ENCODE measurements around the gene HOOK1.
A peak's percentile ranks its signal among the peaks of the same experiment; 100 is the strongest.

HOOK1 gene

DNA sequence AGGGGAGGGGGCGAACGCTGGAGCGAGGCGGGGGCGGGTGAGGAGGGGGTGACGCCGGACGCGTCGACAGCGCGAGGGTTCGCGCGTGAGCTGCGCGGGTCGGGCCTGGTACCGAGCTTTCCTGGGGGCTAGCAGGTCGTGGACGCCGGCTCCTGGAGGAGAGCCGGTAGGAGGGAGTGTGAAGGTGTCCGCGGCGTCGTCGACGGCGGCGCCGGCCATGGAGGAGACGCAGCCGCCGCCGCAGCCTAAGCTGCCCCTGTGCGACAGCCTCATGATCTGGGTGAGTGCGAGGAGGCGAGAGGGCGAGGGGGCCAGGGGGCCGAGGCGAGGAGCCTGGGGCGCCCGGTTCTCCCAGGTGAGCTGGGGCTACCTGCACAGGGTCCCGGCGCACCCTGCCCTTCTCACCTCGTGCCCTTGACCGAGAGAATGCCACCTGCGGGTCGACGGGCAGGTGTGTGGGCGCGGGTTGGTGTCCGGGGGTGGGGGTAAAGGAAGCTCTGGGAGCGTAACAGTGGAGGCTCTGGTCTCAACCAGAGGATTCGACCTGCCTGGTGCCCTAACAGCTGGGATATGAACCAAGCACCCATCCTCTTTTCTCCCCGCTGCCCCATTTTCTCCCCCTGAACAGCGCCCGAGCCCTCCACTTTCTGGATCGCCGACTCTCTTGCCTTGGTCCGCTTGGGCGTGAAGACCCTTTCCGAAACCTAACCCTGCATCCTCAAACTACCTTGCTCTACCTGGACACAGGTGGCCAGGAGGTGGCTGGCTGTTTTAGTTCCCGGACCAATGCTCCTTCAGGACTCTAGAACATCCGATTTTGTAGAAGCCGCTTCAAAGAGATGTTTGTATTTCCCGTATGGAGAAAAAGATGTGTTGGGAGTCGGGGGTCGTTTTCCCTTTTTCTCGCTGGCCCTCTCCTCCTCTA lies at the start of gene HOOK1:
Gene HOOK1, plus strand, starts transcription at position 49 of the 925 bp plus-strand sequence. Its CDS starts 169 bp downstream, at position 218.
- DNase-seq (ENCODE audit: low spot score): no peak

DNA sequence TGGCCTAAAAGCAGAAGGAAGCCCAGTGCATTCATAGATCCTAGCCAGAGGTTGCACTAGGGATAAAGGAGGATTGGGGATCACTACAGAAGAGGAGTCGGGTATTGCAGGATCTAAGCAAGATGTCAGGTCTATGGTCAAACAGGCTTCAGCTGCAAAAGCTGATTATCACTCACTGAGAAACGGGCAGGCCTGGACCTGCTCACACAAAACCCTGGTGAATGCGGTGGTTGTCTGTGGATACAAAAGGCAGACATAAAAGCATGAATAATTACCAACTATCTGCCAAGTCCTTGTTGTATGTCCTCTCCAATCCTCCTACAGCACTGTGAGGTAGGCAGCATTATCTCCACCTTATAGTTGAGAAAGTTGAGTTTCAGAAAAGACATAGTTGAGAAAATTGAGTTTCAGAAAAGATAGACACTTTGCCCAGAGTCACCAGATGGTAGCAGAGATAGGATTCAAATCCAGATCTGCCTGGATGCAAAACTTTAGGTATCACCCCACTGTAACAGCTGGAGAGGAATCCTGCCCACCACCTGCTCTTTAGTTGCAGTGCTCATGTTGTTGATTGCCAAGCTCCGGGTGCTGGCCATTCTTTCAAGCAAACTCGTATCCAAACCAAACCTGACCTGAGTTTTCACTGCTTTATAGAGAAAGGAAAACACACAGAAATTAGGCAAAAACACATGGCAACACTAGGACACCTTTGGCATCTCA lies 49.6 kb upstream of the HOOK1 start:
- DNase-seq (ENCODE audit: low spot score): no peak

DNA sequence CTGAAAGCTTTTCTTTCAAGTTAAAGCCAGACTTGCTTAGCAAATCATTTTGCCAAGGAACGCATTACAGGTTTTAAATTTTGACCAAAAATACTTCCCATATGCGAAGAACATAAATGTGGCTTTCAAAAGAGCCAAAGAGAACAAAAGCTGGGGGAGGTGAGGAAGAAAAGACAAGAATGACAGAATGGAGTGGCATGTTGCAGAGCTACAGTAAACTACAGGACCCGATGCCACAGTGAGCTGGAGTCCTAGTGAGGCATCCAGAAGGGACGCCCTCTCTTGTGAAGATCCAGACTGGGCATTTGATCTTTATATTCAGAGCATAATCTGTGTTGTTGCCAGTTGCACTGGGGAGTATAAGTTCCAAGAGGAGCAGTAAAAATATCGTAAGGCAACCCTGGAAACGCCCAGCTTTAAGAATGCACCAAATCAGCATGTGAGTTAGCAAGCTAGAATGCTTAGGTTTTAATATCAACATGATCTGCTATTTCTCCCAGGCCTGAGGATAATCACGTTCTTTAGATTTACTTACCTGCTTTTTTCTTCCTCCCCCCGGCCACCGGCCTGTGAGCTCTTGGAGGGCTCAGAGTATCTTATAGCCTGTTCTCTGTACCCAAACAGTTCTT lies 48.4 kb upstream of the HOOK1 start:
- no peak for DNase-seq (ENCODE audit: low spot score)

DNA sequence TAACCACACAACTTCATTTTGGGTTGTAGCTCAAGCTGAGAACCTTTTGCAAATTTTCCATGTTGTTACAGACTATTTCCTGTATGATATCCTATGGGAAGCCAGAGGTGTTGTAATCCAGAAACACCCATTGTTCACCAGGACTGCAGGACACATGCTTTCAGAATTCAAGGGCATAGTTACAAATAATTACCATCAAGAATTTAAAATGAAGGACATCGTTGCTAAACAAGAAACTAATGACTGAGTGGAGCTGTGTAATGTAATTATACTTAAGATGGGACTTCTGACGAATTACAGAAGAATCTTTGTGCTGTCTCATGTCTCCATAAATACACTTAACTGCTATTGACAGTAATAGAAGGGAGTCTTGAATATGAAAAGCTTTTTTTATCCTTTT lies 47.6 kb upstream of the HOOK1 start:
- no peak for DNase-seq (ENCODE audit: low spot score)

DNA sequence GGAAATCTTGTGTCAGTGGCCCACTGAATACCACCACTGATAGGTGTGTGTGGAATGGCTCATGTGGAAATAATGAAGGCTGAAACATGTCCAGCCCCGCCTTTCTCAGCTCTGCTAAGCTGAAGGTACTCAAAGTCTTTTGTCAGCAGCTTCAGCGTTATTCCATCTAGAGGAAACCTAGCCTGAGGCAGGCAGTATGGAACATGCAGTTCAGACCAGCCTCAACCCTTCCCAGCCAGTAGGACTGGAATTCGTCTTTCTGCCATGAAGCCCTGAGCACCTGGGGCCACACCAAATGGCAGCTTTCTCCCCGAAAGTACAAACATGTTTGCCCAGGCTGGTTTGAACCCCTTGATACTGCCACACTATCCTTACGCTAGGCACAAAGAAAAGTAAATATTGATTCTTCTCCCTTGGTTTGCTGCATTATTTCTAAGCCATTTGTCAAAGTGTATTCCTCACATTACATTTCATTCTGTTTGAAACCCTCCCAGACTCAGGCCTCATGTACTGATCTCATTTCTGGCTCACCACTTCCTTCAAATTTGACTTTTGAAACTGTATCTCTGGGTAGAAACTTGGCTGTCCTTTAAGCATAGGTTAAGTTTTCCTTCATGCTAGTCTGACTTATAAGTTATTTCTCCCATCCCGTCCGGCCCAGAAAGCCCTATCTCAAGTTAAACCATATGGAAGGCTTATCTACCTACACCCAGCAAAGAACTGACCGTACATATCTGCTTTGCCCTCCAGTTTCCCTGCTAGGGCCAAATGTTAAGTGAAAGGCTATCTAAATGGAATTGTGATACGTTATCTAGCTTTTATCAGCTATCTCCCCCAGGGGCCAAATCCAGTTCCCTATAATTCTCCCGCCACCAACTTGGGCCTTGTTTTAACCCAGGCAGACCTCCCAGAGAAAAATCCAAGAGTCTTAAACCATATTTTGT lies 45.7 kb upstream of the HOOK1 start:
- DNase-seq (ENCODE audit: low spot score): no peak

DNA sequence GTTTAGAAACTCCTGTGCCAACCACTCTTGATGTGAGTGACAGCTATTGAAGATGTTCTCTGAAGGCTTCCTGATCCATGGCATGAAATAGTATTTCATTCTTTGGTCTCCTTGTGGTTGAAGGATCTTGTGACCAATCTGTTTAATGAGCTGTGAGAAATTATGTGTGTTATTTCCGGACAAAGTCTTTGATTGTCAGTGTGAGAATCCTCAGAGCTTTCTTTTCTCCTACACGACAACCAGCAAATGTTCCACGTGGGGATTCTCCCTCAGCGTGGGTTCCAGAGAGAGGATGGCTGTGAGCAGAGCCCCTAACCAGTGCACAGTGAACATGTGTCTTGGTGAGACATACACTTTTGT lies 45.0 kb upstream of the HOOK1 start:
- DNase-seq (ENCODE audit: low spot score): no peak

DNA sequence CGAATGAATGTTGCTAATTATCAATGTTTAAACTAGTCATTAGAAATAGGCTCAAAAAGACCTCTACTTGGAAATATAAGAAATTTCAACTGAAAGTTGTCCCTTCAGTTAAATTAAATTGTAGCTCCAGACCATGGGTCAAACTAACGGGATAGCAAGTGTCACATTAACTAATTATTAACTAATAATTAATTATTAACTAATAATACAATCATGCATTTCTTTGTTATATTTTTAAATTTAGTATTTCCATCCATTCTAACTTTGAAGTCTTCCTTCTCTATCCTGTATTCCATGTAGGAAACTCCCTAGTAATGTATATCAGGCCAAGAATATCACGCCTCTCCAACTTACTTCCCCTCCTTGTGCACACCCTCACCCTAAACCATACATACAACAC lies 43.4 kb upstream of the HOOK1 start:
- DNase-seq (ENCODE audit: low spot score): no peak

DNA sequence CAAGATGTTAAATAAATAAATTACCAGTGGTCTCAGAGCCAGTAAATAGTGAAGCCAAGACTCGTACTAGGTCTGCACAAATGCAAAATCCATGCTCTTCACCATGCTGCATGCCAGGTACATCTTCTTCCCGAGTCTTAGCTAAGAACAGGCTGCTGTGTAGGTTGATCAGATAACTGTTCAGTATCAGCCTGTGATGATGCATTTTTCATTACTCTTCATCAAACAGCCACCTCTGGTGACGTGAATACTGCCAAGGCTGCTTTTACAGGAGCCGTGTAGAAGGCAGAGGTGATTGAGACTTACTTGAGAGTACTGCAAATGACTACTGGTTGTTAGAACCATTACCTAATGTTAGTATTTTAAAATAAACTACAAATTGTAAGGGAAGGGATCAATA lies 39.3 kb upstream of the HOOK1 start:
- DNase-seq (ENCODE audit: low spot score): no peak

DNA sequence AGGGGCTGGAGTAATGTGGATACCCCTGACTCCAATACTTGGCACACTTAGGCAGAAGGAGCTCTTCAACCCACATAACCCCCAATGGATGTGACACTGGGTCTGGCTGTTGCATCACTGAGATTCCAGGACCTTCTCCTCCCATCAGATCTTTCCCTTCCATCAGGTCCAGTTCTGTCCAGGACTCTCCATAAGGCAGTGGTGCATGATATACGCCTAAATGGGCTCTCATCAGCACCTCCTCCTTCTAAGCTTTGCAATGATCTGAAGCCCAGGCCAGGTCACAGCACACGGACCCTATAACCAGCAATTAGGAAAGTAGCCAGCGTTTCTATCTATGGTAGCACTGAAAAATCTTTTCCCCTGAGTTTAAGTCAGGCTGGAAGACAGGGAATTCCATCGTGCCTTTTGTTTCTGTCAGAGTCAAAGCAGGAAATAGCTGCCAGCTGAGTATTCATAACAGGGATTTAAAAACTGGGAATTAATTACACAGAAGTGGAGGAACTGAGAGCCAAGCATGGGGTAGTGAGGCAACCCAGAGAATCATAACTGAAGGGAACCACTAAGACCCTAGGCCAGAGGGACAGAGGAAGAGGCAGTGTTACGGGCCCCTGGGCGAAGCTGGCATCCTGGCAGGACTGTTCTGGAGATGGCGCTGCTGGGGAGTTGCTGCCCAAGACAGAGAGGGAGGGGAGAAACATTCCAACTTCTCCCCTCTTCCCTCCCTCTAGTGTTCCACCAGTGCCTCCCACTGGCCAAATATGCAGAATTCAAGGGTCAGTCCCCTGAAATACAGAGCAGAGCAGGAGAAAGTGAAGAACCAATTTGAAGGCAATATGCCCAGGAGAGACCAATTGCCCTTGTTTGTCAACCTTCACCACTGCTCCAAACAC lies 37.5 kb upstream of the HOOK1 start:
- DNase-seq (ENCODE audit: low spot score): no peak

DNA sequence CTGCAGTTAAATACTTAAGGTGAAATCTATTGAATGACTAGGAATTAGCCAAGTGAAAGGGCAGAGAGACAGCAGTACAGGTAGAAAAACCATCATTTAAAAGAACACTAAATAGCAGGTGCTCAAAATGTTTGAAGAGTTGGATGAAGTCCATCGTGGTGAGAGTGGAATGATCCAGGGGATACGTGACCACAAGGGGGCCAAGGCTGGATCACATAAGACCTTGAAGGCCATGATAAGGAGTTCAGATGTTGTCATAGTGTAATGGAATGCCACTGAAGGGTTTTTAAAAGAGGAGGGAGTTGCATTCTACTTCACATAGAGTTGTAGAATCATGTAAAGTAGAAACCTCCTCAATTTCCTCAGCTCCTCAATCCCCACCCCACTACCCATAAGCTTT lies 34.8 kb upstream of the HOOK1 start:
- peak; percentile 17 for DNase-seq (ENCODE audit: low spot score)

DNA sequence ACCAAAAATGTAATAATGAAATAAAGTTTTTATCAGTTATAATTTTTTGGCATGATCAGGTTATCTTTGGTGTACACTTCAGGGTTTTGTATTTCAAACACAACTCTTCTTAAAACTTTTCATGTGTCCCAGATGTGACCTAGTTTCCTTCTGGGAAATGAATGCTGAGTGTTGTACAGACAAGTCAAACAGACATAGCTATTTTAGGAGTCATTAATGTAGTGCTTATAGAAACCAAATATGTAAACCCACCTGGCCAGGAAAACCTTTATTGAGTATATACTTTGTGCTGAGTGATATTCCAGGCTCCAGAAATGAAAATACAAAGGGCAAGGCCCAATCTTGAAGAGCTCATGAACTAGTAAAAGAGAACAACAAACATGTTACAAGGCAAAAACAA lies 25.9 kb upstream of the HOOK1 start:
- DNase-seq (ENCODE audit: low spot score): no peak

DNA sequence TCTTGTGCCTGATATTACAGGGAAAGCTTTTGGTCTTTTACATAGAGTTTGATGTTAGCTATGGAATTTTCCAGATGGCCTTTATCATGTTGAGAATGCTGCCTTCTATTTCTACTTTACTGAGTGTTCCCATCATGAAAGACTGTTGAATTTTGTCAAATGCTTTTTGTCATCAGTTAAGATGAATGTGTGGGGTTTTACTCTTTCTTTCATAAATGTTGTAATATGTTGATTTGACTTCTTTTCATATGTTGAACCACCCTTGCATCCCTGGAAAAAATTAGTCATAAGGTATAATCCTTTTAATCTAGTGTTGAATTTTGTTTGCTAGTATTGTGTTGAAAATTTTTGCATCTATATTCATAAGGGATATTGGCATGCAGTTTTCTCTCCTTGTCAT lies 16.1 kb upstream of the HOOK1 start:
- no peak for DNase-seq (ENCODE audit: low spot score)

DNA sequence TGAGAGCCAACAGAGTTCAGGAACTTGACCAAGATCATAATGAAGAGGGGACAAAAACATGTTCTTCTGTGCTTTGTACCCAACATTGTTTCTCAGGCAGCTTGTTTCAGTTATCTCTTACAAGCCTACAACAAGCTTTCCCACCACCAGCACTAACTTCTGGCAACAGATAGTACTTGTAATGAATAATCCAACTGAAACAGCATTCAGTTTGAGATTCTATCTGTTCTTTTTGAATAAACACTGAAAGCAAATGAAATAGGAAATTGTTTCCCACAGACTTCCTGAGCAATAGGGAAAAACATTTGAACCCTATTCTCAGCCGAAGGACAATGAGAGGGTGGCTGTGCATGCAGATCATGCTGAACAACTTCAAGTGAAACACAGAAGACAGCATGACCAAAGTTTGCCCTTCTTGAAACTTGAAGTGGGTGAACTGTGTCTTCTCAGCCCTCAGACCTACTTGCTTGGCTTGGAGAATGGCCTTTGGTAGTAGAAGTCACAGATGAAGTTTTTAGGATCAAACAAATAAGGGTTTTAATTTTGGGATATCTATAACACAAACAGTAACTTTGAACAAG lies 11.2 kb upstream of the HOOK1 start:
- DNase-seq (ENCODE audit: low spot score): no peak

DNA sequence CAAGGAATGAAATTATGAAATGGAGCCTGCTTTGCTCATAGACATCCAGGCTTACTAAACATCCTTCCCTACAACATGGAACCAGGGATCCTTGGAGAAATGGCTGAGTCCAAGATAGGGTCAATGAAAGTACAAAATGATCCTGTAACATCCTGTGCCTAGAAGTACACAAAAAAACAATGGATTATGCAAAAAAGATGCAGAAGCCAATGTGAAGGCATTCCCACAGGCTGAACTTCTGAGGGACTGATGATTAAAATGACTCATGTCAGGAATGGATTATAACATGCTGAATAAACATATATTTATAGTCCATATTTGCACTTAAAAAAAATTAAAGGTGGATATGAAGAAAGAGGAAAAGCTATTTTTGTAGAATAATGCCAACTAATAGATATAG lies 10.4 kb upstream of the HOOK1 start:
- no peak for DNase-seq (ENCODE audit: low spot score)

DNA sequence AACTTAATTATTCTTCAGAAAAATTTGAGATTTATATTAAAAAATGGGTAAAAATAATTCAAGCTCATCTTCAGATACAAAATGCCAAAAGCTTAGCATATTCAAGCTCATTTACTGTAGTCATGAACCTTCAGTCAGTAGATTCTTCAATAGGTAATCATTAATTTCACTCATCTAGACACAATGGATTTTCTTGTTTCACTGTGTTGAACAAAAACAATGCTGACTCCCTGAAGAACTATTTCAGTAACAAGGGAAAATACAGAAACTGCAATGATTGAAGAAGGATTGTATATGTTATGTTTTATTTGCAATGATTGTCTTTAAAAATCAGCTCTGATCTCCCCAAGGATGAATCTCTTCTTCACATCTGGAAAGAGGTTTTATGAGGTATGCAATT lies 9.2 kb upstream of the HOOK1 start:
- no peak for DNase-seq (ENCODE audit: low spot score)

DNA sequence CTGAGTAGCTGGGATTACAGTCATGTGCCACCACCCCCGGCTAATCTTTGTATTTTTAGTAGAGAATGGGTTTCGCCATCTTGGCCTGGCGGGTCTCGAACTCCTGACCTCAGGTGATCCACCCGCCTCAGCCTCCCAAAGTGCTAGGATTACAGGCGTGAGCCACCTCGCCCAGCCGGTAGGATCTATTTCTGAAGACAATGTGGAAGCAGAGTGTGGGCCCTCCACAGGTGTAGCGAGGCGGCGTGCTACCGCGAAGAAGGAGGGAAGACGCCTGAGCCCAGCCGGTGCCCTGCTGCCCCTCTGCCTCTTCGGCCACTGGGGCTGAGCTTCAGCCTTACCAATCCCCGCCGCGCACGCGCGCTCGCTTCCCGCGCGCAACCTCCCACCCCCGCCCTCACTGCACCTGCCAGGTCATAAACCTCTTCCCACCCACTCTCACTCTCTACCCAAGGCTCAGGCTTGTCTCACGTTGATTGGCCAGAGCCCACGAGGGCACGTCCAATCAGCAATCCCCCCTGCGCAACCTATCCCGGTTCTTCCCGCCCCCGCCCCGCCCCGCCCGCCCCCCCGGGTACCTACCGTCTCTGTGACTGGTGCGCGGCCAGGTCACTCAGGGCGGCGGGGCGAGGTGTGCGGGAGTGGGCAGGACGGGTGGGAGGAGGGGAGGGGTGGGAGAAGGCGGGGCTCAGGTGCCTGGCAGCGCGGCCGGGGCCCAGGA lies 409 bp upstream of the HOOK1 start:
- no peak for DNase-seq (ENCODE audit: low spot score)

DNA sequence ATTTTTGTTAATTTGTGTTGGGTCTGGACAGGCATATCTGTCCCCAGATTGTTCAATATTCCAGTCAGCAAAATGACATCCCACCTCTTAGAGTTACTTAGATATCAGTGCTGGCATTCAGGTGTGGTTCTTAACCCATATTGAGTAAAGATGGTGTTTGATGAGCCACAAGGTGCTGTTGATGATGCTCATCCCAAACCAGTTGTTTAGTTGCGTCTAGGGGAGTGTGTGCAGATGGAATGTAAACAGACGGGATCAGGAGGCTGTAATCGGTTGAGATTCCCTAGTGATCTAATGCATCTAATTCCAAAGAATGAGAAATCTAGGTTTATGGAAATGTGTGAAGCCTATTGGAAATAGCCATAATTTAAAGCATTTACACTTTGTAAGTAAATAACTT lies 1.1 kb downstream of the HOOK1 start:
- no peak for DNase-seq (ENCODE audit: low spot score)

DNA sequence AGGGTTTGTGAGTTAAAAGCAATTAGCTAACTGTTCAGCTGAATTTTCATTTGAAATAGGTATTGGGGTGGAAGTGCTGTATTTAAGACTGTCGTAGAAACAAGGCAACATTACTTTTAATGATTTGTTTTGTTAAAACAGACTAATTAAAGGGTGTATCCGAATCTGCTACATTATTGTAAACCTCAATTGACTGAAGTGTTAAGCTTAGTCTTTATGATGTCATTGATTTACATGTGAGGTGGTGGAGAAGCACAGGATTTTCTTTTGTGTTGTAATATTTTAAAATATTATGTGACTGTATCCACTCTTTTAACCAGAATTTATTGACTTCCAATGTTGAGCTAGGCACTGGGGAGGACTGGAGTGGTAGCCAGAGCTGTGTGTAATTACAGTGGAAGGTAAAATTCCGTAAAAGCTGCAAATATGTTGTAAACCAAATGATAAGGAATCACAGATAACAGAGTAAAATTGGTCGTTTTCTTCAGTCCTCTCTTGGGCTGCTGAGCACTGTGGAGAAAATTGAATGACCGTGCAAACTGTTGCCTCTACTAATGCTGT lies 1.6 kb downstream of the HOOK1 start:
- DNase-seq (ENCODE audit: low spot score): no peak

Data from NAMALWA (cell line).